Activated CD4-positive, alpha-beta T cell treated with anti-CD3 and anti-CD28 coated beads, Interleukin-2, Interleukin-6, amounts not matched to agents 100 ng/mL and 50 ng/mL, durations not matched to agents 16 hours and 8 hours (primary cell): ENCODE measurements around the gene GABBR2.
A peak's percentile ranks its signal among the peaks of the same experiment; 100 is the strongest.
"Not testable (repeated sequence)": the region's sequence is repeated elsewhere in the genome, so short reads cannot be mapped to it uniquely, and the experiment has no call there.

Experiments used
- DNase-seq: peaks from one replicate; pipeline ENCODE4 v3.0.0-alpha.2; 2020

GABBR2 gene

GRCh38 chr9:98678244-98678842 lies 30.4 kb downstream of the GABBR2 start:
- peak; percentile 29 for DNase-seq

- no peak for DNase-seq
These were observed 35.1 kb downstream of the GABBR2 start for GRCh38 chr9:98673681-98674080.

- no peak for DNase-seq
These were observed 41.6 kb downstream of the GABBR2 start for GRCh38 chr9:98667005-98667640.

- no peak for DNase-seq
These were observed 43.2 kb downstream of the GABBR2 start for GRCh38 chr9:98665501-98665900.

GRCh38 chr9:98660541-98660940 lies 48.2 kb downstream of the GABBR2 start:
- DNase-seq = no peak

- DNase-seq = no peak
These were observed 49.8 kb downstream of the GABBR2 start for GRCh38 chr9:98658951-98659351.

- DNase-seq = no peak
These were observed 50.8 kb downstream of the GABBR2 start for GRCh38 chr9:98657897-98658296.

- no peak for DNase-seq
These were observed 52.2 kb downstream of the GABBR2 start for GRCh38 chr9:98656511-98656910.

- DNase-seq = not testable (repeated sequence)
These were observed 53.3 kb downstream of the GABBR2 start for GRCh38 chr9:98655428-98655827.

GRCh38 chr9:98654247-98654646 lies 54.5 kb downstream of the GABBR2 start:
- no peak for DNase-seq

- no peak for DNase-seq
These were observed 56.0 kb downstream of the GABBR2 start for GRCh38 chr9:98652741-98653140.

- no peak for DNase-seq
These were observed 56.4 kb downstream of the GABBR2 start for GRCh38 chr9:98652302-98652701.

- no peak for DNase-seq
These were observed 61.5 kb downstream of the GABBR2 start for GRCh38 chr9:98647236-98647635.

- DNase-seq = no peak
These were observed 64.7 kb downstream of the GABBR2 start for GRCh38 chr9:98644011-98644410.

- no peak for DNase-seq
These were observed 65.9 kb downstream of the GABBR2 start for GRCh38 chr9:98642661-98643312.

- DNase-seq = no peak
These were observed 67.0 kb downstream of the GABBR2 start for GRCh38 chr9:98641695-98642094.

GRCh38 chr9:98640394-98640793 lies 68.3 kb downstream of the GABBR2 start:
- DNase-seq = no peak

- no peak for DNase-seq
These were observed 69.6 kb downstream of the GABBR2 start for GRCh38 chr9:98639133-98639532.

GRCh38 chr9:98637381-98637780 lies 71.4 kb downstream of the GABBR2 start:
- DNase-seq = no peak

- no peak for DNase-seq
These were observed 73.4 kb downstream of the GABBR2 start for GRCh38 chr9:98635374-98635773.

GRCh38 chr9:98634685-98635336 lies 73.9 kb downstream of the GABBR2 start:
- no peak for DNase-seq

- no peak for DNase-seq
These were observed 75.9 kb downstream of the GABBR2 start for GRCh38 chr9:98632839-98633238.

- no peak for DNase-seq
These were observed 81.4 kb downstream of the GABBR2 start for GRCh38 chr9:98627296-98627695.

GRCh38 chr9:98625728-98626127 lies 83.0 kb downstream of the GABBR2 start:
- DNase-seq = no peak
